Effector CD4-positive, alpha-beta T cell (primary cell): ENCODE results near the gene EXD3.

Experiments used
- DNase-seq: peaks from one replicate; pipeline ENCODE4 v3.0.0-alpha.2; 2020

The EXD3 gene

GRCh38 chr9:137301081-137301947, 121.6 kb downstream of the EXD3 start:
- DNase-seq, result no peak

GRCh38 chr9:137300567-137301080, 122.3 kb downstream of the EXD3 start:
- DNase-seq, result no peak

- DNase-seq, result no peak
Observed at GRCh38 chr9:137299938-137300337, 123.0 kb downstream of the EXD3 start.

GRCh38 chr9:137299203-137299565, 123.8 kb downstream of the EXD3 start:
- no peak for DNase-seq

GRCh38 chr9:137298401-137299202, 124.4 kb downstream of the EXD3 start:
- no peak for DNase-seq

GRCh38 chr9:137297966-137298365, 125.0 kb downstream of the EXD3 start:
- DNase-seq, result no peak

- DNase-seq, result no peak
Observed at GRCh38 chr9:137296670-137297664, 126.0 kb downstream of the EXD3 start.

- DNase-seq, result no peak
Observed at GRCh38 chr9:137295849-137296669, 126.9 kb downstream of the EXD3 start.

GRCh38 chr9:137295238-137295811, 127.6 kb downstream of the EXD3 start:
- peak; percentile 37 for DNase-seq

- DNase-seq, result no peak
Observed at GRCh38 chr9:137294681-137295237, 128.2 kb downstream of the EXD3 start.

GRCh38 chr9:137294091-137294680, 128.8 kb downstream of the EXD3 start:
- DNase-seq, result no peak

GRCh38 chr9:137293482-137294090, 129.4 kb downstream of the EXD3 start:
- no peak for DNase-seq

- no peak for DNase-seq
Observed at GRCh38 chr9:137293094-137293481, 129.9 kb downstream of the EXD3 start.

GRCh38 chr9:137286975-137287383, 136.0 kb downstream of the EXD3 start:
- no peak for DNase-seq

GRCh38 chr9:137281345-137282116, 141.4 kb downstream of the EXD3 start:
- DNase-seq, result no peak

- DNase-seq, result no peak
Observed at GRCh38 chr9:137280474-137281344, 142.3 kb downstream of the EXD3 start.

GRCh38 chr9:137279741-137280473, 143.1 kb downstream of the EXD3 start:
- no peak for DNase-seq
